ENCODE data around the gene CHRNA9. TPM values are rescaled to one million over a fixed set of nuclear protein-coding genes. Genes with fewer than 3 reads are reported as not detected.
"Not testable (repeated sequence)": the region's sequence is repeated elsewhere in the genome, so short reads cannot be mapped to it uniquely, and the experiment has no call there.

CHRNA9 gene
- total RNA-seq, 6 experiments from 2014 or later, result not detected

GRCh38 chr4:40292313-40292759, 42.8 kb upstream of the CHRNA9 start:
- TF ChIP-seq CTCF (IDR thresholded peaks at IDR 0.05) (no peak), POLR2A (IDR thresholded peaks at IDR 0.05) (no peak)

GRCh38 chr4:40294339-40294738, 40.8 kb upstream of the CHRNA9 start:
- H3K4me3 ChIP-seq, result no peak overlapping the region
- no peak for TF ChIP-seq CTCF (IDR thresholded peaks at IDR 0.05)
- TF ChIP-seq POLR2A (IDR thresholded peaks at IDR 0.05), result no peak
- H3K9me3 ChIP-seq, result no peaks in the 10 kb centered on the region
- ATAC-seq, result no peak
- no peaks in the 10 kb centered on the region for H3K4me1 ChIP-seq
- H3K36me3 ChIP-seq, result no peaks in the 10 kb centered on the region
- WGBS (ENCODE audit: insufficient coverage, low coverage, low lambda C conversion rate, missing lambda C conversion rate), result 43% methylated on average over 1 of the region's 1 CpG
- no peak overlapping the region for H3K27ac ChIP-seq
- DNase-seq, result no peak
- H3K27me3 ChIP-seq, result no peaks in the 10 kb centered on the region
- intact Hi-C loops (cut with DNase I), result no loop called here

More at GRCh38 chr4:40292313-40292759, 42.8 kb upstream of the CHRNA9 start:
- no peaks in the 10 kb centered on the region for H3K9me3 ChIP-seq
- H3K36me3 ChIP-seq, result no peaks in the 10 kb centered on the region
- WGBS (ENCODE audit: insufficient coverage, low coverage, low lambda C conversion rate, missing lambda C conversion rate), result 42% methylated on average over 1 of the region's 2 CpGs
- H3K4me1 ChIP-seq, result no peaks in the 10 kb centered on the region
- no peaks in the 10 kb centered on the region for H3K27me3 ChIP-seq
- H3K27ac ChIP-seq, result no peak overlapping the region
- intact Hi-C loops (cut with DNase I), result no loop called here
- DNase-seq, result no peak
- ATAC-seq, result no peak
- no peak overlapping the region for H3K4me3 ChIP-seq

- H3K4me1 ChIP-seq; DNase-seq; H3K4me3 ChIP-seq; H3K9me3 ChIP-seq; H3K27ac ChIP-seq; H3K27me3 ChIP-seq; intact Hi-C loops (cut with DNase I); H3K36me3 ChIP-seq; ATAC-seq: not testable (repeated sequence)
Measured at GRCh38 chr4:40295030-40295429, 40.1 kb upstream of the CHRNA9 start.

- intact Hi-C loops (cut with DNase I), result no loop called here
- H3K27ac ChIP-seq, result no peak overlapping the region
- H3K4me3 ChIP-seq, result no peak overlapping the region
- H3K9me3 ChIP-seq, result no peaks in the 10 kb centered on the region
- 97% methylated on average over 4 of the region's 4 CpGs for whole genome bisulfite sequencing (ENCODE audit: insufficient coverage, low coverage, low lambda C conversion rate, missing lambda C conversion rate)
- H3K27me3 ChIP-seq, result no peaks in the 10 kb centered on the region
- DNase-seq (no peak), ATAC-seq (no peak)
- TF ChIP-seq POLR2A (IDR thresholded peaks at IDR 0.05) (no peak), CTCF (IDR thresholded peaks at IDR 0.05) (no peak)
- no peaks in the 10 kb centered on the region for H3K4me1 ChIP-seq
- no peaks in the 10 kb centered on the region for H3K36me3 ChIP-seq
Measured at GRCh38 chr4:40295572-40295971, 39.6 kb upstream of the CHRNA9 start.

- intact Hi-C loops (cut with DNase I), result no loop called here
- no peaks in the 10 kb centered on the region for H3K27me3 ChIP-seq
- DNase-seq, result no peak
- H3K36me3 ChIP-seq, result no peaks in the 10 kb centered on the region
- no peaks in the 10 kb centered on the region for H3K9me3 ChIP-seq
- ATAC-seq, result no peak
- no peaks in the 10 kb centered on the region for H3K4me1 ChIP-seq
- no peak for TF ChIP-seq POLR2A (IDR thresholded peaks at IDR 0.05)
- TF ChIP-seq CTCF (IDR thresholded peaks at IDR 0.05), result no peak
- H3K27ac ChIP-seq, result no peak overlapping the region
- no peak overlapping the region for H3K4me3 ChIP-seq
- 96% methylated on average over 6 of the region's 6 CpGs for WGBS (ENCODE audit: insufficient coverage, low coverage, low lambda C conversion rate, missing lambda C conversion rate)
Measured at GRCh38 chr4:40299126-40299525, 36.0 kb upstream of the CHRNA9 start.

Measured in right lobe of liver (tissue), 6 donors.